GM18508 (cell line): Measurements from ENCODE around the gene NHEJ1.
"Not testable (repeated sequence)": the region's sequence is repeated elsewhere in the genome, so short reads cannot be mapped to it uniquely, and the experiment has no call there.

Experiments
- ATAC-seq: cut with Tn5 transposase; IDR thresholded peaks from one replicate; pipeline ENCODE4 v1.9.1; 2021; ENCODE audit warnings: moderate number of reproducible peaks; ENCODE audit not compliant: insufficient read depth, unreplicated experiment

Gene NHEJ1

GRCh38 chr2:219160186-219161017 is at the start of gene NHEJ1:
TSS of gene NHEJ1 (minus strand) at chr2:219160815. CDS start at chr2:219158362, 2,453 bp downstream.
- peak; percentile 63 for ATAC-seq

GRCh38 chr2:219209236-219210195 is 48.9 kb upstream of the NHEJ1 start:
- no peak for ATAC-seq

- no peak for ATAC-seq
Observed at GRCh38 chr2:219207884-219208740, 47.5 kb upstream of the NHEJ1 start.

- no peak for ATAC-seq
Observed at GRCh38 chr2:219207134-219207883, 46.7 kb upstream of the NHEJ1 start.

- peak; percentile 69 for ATAC-seq
Observed at GRCh38 chr2:219206328-219207133, 45.9 kb upstream of the NHEJ1 start, which contains the start of gene ZFAND2B. TSS of gene ZFAND2B (plus strand) at chr2:219206782. CDS start at chr2:219206988, 206 bp downstream.

- no peak for ATAC-seq
Observed at GRCh38 chr2:219205981-219206327, 45.3 kb upstream of the NHEJ1 start.

GRCh38 chr2:219205165-219205538 is 44.5 kb upstream of the NHEJ1 start:
- no peak for ATAC-seq

- ATAC-seq, result no peak
Observed at GRCh38 chr2:219204425-219205164, 44.0 kb upstream of the NHEJ1 start.

GRCh38 chr2:219201331-219201730 is 40.7 kb upstream of the NHEJ1 start:
- ATAC-seq, result not testable (repeated sequence)

- not testable (repeated sequence) for ATAC-seq
Observed at GRCh38 chr2:219200502-219201326, 40.1 kb upstream of the NHEJ1 start.

GRCh38 chr2:219199470-219200211 is 39.0 kb upstream of the NHEJ1 start:
- ATAC-seq, result no peak

GRCh38 chr2:219198974-219199373 is 38.4 kb upstream of the NHEJ1 start:
- no peak for ATAC-seq

GRCh38 chr2:219197388-219197787 is 36.8 kb upstream of the NHEJ1 start:
- ATAC-seq, result no peak

- no peak for ATAC-seq
Observed at GRCh38 chr2:219186754-219187456, 26.3 kb upstream of the NHEJ1 start.

GRCh38 chr2:219184121-219184520 is 23.5 kb upstream of the NHEJ1 start:
- no peak for ATAC-seq
